Measurements from ENCODE around the gene NME3.
"Not testable (repeated sequence)": the region's sequence is repeated elsewhere in the genome, so short reads cannot be mapped to it uniquely, and the experiment has no call there.

The NME3 gene

GRCh38 chr16:1810106-1810505 is 38.8 kb upstream of the NME3 start:
- no peak overlapping the region for H3K4me3 ChIP-seq (replicated peaks; ENCODE audit: low read depth, low read length)
- TF ChIP-seq CTCF (IDR thresholded peaks at IDR 0.05; ENCODE audit: low read depth, low read length, missing control alignments), result no peak

GRCh38 chr16:1809281-1809801 is 38.0 kb upstream of the NME3 start:
- no peak for TF ChIP-seq CTCF (IDR thresholded peaks at IDR 0.05; ENCODE audit: low read depth, low read length, missing control alignments)
- H3K4me3 ChIP-seq (replicated peaks; ENCODE audit: low read depth, low read length), result no peak overlapping the region
- DNase-seq (ENCODE audit: extremely low read depth, low read depth), result no peak

More at GRCh38 chr16:1810106-1810505, 38.8 kb upstream of the NME3 start:
- DNase-seq (ENCODE audit: extremely low read depth, low read depth), result no peak

- no peak for TF ChIP-seq CTCF (IDR thresholded peaks at IDR 0.05; ENCODE audit: low read depth, low read length, missing control alignments)
- H3K4me3 ChIP-seq (replicated peaks; ENCODE audit: low read depth, low read length), result no peak overlapping the region
- no peak for DNase-seq (ENCODE audit: extremely low read depth, low read depth)
These were observed 37.3 kb upstream of the NME3 start for GRCh38 chr16:1808691-1809090.

GRCh38 chr16:1807626-1808025 is 36.3 kb upstream of the NME3 start:
- no peak for DNase-seq (ENCODE audit: extremely low read depth, low read depth)
- no peak for TF ChIP-seq CTCF (IDR thresholded peaks at IDR 0.05; ENCODE audit: low read depth, low read length, missing control alignments)
- no peak overlapping the region for H3K4me3 ChIP-seq (replicated peaks; ENCODE audit: low read depth, low read length)

- DNase-seq (ENCODE audit: extremely low read depth, low read depth), result no peak
- no peak overlapping the region for H3K4me3 ChIP-seq (replicated peaks; ENCODE audit: low read depth, low read length)
- TF ChIP-seq CTCF (IDR thresholded peaks at IDR 0.05; ENCODE audit: low read depth, low read length, missing control alignments), result no peak
These were observed 29.4 kb upstream of the NME3 start for GRCh38 chr16:1800701-1801100.

- not testable (repeated sequence) for DNase-seq (ENCODE audit: extremely low read depth, low read depth); H3K4me3 ChIP-seq (replicated peaks; ENCODE audit: low read depth, low read length)
These were observed 27.9 kb upstream of the NME3 start for GRCh38 chr16:1799263-1799662.

GRCh38 chr16:1794908-1795666 is 23.7 kb upstream of the NME3 start:
- no peak overlapping the region for H3K4me3 ChIP-seq (replicated peaks; ENCODE audit: low read depth, low read length)
- TF ChIP-seq CTCF (IDR thresholded peaks at IDR 0.05; ENCODE audit: low read depth, low read length, missing control alignments), result no peak
- DNase-seq (ENCODE audit: extremely low read depth, low read depth), result no peak
